GM12865 (cell line): ENCODE results near the gene OTC.

ENCODE experiments used
- DNase-seq: peaks from one replicate; pipeline ENCODE4 v3.0.0; 2010; ENCODE audit warnings: low read depth
- H3K4me3 ChIP-seq: 2 replicates; pipeline ENCODE4 v1.5.1; 2011; ENCODE audit warnings: mild to moderate bottlenecking, low read depth, low read length, control low read depth
- CTCF ChIP-seq: IDR thresholded peaks from 2 replicates; pipeline ENCODE4 v1.5.1; 2011; ENCODE audit warnings: low read length, control low read depth, low read depth, inconsistent platforms; ENCODE audit not compliant: insufficient read depth; ENCODE audit errors: missing control alignments

Gene OTC

GRCh38 chrX:38452603-38453002, 100.2 kb downstream of the OTC start:
- no peak overlapping the region for H3K4me3 ChIP-seq
- no peak for TF ChIP-seq CTCF
- no peak for DNase-seq

DNA sequence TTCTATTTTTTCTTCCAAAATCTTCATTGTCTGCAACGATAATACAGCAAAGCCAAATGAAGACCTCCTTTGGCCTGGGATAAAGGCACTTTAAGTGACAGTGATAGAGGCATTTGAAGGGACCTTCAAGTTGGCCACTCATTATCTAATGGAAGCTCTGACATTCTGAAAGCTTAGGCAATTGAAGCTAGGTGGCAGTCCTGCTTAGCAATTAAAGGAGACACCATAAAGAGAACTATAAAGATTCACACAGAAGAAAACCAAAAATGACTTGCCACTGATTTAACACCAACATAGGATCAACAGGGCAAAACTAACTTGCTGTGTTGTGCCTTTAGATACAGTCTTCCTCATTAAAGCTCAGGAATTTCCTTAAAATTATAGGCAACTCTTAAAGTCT, 105.7 kb downstream of the OTC start:
- no peak for TF ChIP-seq CTCF
- DNase-seq = no peak

GRCh38 chrX:38462257-38462656, 109.9 kb downstream of the OTC start:
- H3K4me3 ChIP-seq = no peak overlapping the region
- no peak for TF ChIP-seq CTCF
- no peak for DNase-seq

More for the DNA sequence above, 105.7 kb downstream of the OTC start:
- H3K4me3 ChIP-seq = no peak overlapping the region

GRCh38 chrX:38465686-38466085, 113.3 kb downstream of the OTC start:
- DNase-seq = no peak
- TF ChIP-seq CTCF = no peak

DNA sequence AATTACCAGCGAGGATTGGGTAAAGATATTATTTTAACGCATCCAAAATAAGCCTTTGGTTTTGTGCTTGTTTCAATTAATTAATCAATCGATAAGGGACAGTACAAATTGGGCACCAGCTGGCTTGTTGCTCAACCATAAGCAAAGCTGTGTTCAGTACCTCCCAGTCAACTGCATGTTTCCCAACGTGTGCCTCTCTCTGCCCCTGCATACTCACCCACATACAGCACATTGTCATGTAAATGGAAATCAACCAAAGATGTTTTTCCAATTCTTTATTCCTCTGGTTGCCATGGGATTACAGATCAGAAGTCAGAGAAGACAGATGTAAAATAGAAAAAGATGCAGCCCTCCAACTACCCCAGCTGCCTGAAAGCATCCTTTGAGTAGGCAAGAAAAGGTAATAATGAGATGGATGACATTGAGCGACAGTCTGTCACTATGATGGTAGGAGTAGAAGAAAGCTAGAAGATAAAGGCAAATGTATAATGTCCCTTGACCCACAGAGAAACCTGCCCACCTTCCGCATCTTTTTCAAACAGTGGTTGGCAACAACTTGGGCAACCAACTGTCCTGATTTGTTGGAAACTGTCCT, 116.3 kb downstream of the OTC start:
- H3K4me3 ChIP-seq = no peak overlapping the region
- DNase-seq = no peak
- TF ChIP-seq CTCF = no peak

More at GRCh38 chrX:38465686-38466085, 113.3 kb downstream of the OTC start:
- H3K4me3 ChIP-seq = no peak overlapping the region
